ENCODE data around the gene DPM1.
A peak's percentile ranks its signal among the peaks of the same experiment; 100 is the strongest.
"Not testable (repeated sequence)": the region's sequence is repeated elsewhere in the genome, so short reads cannot be mapped to it uniquely, and the experiment has no call there.

DPM1 gene

GRCh38 chr20:50980851-50981713 is 22.8 kb upstream of the DPM1 start:
- intact Hi-C loops (cut with DNase I), result no loop called here
- peak; percentile 24 to 84 (median 58) for DNase-seq

GRCh38 chr20:50980071-50980681 is 21.8 kb upstream of the DPM1 start:
- DNase-seq, result no peak
- intact Hi-C loops (cut with DNase I), result no loop called here

GRCh38 chr20:50978533-50978932 is 20.2 kb upstream of the DPM1 start:
- DNase-seq; intact Hi-C loops (cut with DNase I): not testable (repeated sequence)

- intact Hi-C loops (cut with DNase I), result no loop called here
- DNase-seq, result no peak
These were observed 19.0 kb upstream of the DPM1 start for GRCh38 chr20:50977066-50978021.

GRCh38 chr20:50975701-50976330 is 17.5 kb upstream of the DPM1 start:
- intact Hi-C loops (cut with DNase I), result no loop called here

GRCh38 chr20:50969912-50970311 is 11.6 kb upstream of the DPM1 start:
- intact Hi-C loops (cut with DNase I), result no loop called here
- DNase-seq, result peak in 1 of 42 donors; percentile 18

More at GRCh38 chr20:50975701-50976330, 17.5 kb upstream of the DPM1 start:
- DNase-seq, result no peak

- DNase-seq, result peak in 1 of 42 donors; percentile 17
- intact Hi-C loops (cut with DNase I), result no loop called here
These were observed 11.1 kb upstream of the DPM1 start for GRCh38 chr20:50969435-50969834.

- intact Hi-C loops (cut with DNase I), result no loop called here
- DNase-seq, result peak in 1 of 42 donors; percentile 20
These were observed 10.0 kb upstream of the DPM1 start for GRCh38 chr20:50968289-50968688.

- DNase-seq, result peak in 1 of 42 donors; percentile 21
- intact Hi-C loops (cut with DNase I), result no loop called here
These were observed 9.3 kb upstream of the DPM1 start for GRCh38 chr20:50967586-50967985.

- DNase-seq, result peak in 1 of 42 donors; percentile 13
- intact Hi-C loops (cut with DNase I), result no loop called here
These were observed 1.3 kb upstream of the DPM1 start for GRCh38 chr20:50959543-50960126.

GRCh38 chr20:50958615-50959542 is 547 bp upstream of the DPM1 start, which contains the start of gene MOCS3:
Gene MOCS3, plus strand, starts transcription at chr20:50958818. Its CDS starts 25 bp downstream, at chr20:50958843.
- DNase-seq, result peak; percentile 61 to 96 (median 91)
- intact Hi-C loops (cut with DNase I), result loop anchor here (1.0 kb wide), 1 partner anchor 28 kb away; the partner anchor contains the start of gene ADNP

- intact Hi-C loops (cut with DNase I), result no loop called here
- DNase-seq, result no peak
These were observed 1.1 kb downstream of the DPM1 start for GRCh38 chr20:50957276-50957675.

- intact Hi-C loops (cut with DNase I), result no loop called here
- DNase-seq, result no peak
These were observed 4.5 kb downstream of the DPM1 start for GRCh38 chr20:50953821-50954220.

GRCh38 chr20:50953196-50953595 is 5.1 kb downstream of the DPM1 start:
- DNase-seq, result no peak
- intact Hi-C loops (cut with DNase I), result no loop called here

- no peak for DNase-seq
- intact Hi-C loops (cut with DNase I), result no loop called here
These were observed 10.1 kb downstream of the DPM1 start for GRCh38 chr20:50948132-50948785.

GRCh38 chr20:50943069-50943468 is 15.3 kb downstream of the DPM1 start:
- no peak for DNase-seq
- intact Hi-C loops (cut with DNase I), result no loop called here

GRCh38 chr20:50933589-50933988 is 24.7 kb downstream of the DPM1 start:
- DNase-seq, result no peak
- intact Hi-C loops (cut with DNase I), result no loop called here

All from head of caudate nucleus (tissue), 42 donors.